HCT116 (cell line): ENCODE measurements around the gene SLCO2B1. TPM values are rescaled to one million over a fixed set of nuclear protein-coding genes. Genes with fewer than 3 reads are reported as not detected.

Experiments
- ATAC-seq: fragments of 200-7000 bp; cut with Tn5 transposase; 2 replicates; pipeline ENCODE4 v1.9.1; 2020; ENCODE audit warnings: mild to moderate bottlenecking, moderate library complexity
- BruUV-seq: library from RNA; stranded (reverse); fragments of 400-500 nt; replicated peaks from 2 replicates; lab custom pipeline; 2021; lab: Mats Ljungman, UMichigan
- CTCF ChIA-PET: fragments of 300-600 bp; sonication (Branson Sonifier 250); formaldehyde crosslinking; loops from one replicate; lab custom pipeline; 2021; ENCODE audit warnings: antibody characterized with exemption; lab: Charles Lee
- POLR2A ChIA-PET: fragments of 300-600, 350-600 bp; sonication (Branson Sonifier 250); formaldehyde crosslinking; loops from one replicate; lab custom pipeline; 2021; ENCODE audit warnings: antibody characterized with exemption; lab: Charles Lee
- RAD21 ChIA-PET, 2 experiments: fragments of 300-600 bp; sonication (Branson Sonifier 250); formaldehyde crosslinking; loops; one replicate each; lab custom pipeline; 2023; ENCODE audit warnings: low total read pairs in 2 of 2; ENCODE audit not compliant: uncharacterized antibody in 2 of 2, unreplicated experiment in 2 of 2, low non-redundant PET in 1 of 2; lab: Charles Lee
- DNase-seq: peaks from one replicate; pipeline ENCODE4 v3.0.0-alpha.2; 2010; ENCODE audit warnings: low read depth, low spot score
- H2AFZ ChIP-seq: fragments of 200-600 bp; shearing (Covaris generic), sonication (generic); 2 replicates; pipeline ENCODE4 v1.6.1; 2017; ENCODE audit warnings: low read depth, mixed run types, mixed read lengths, antibody characterized with exemption, low read length; ENCODE audit not compliant: poor library complexity, severe bottlenecking
- H3K27ac ChIP-seq: 2 replicates; pipeline ENCODE4 v1.5.1; 2012; ENCODE audit warnings: low read depth, low read length
- H3K27me3 ChIP-seq: fragments of 200-600 bp; sonication (generic); 2 replicates; pipeline ENCODE4 v1.6.1; 2016; ENCODE audit warnings: mixed run types, low read length, mixed read lengths; ENCODE audit not compliant: insufficient read depth
- H3K36me3 ChIP-seq, 2 experiments: fragments of 200-500 bp in 1 of 2; fragments of 200-600 bp in 1 of 2; sonication (Bioruptor generic) in 1 of 2; sonication (generic) in 1 of 2; 2 replicates each; pipeline versions ENCODE4 v1.5.1 to v1.6.1; 2014 to 2016; ENCODE audit warnings: low read length in 2 of 2, inconsistent platforms in 1 of 2, mixed read lengths in 1 of 2, mixed run types in 1 of 2; ENCODE audit not compliant: insufficient read depth in 2 of 2, control insufficient read depth in 1 of 2
- H3K4me1 ChIP-seq, 2 experiments: fragments of 200-600 bp in 1 of 2; sonication (generic) in 1 of 2; 2 replicates each; pipeline versions ENCODE4 v1.5.1 to v1.6.1; 2012 to 2017; ENCODE audit warnings: low read length in 2 of 2, inconsistent platforms in 1 of 2, mild to moderate bottlenecking in 1 of 2, mixed read lengths in 1 of 2, mixed run types in 1 of 2, moderate library complexity in 1 of 2; ENCODE audit not compliant: insufficient read depth in 2 of 2, control insufficient read depth in 1 of 2
- H3K4me2 ChIP-seq: fragments of 200-600 bp; sonication (generic); 2 replicates; pipeline ENCODE4 v1.6.1; 2017; ENCODE audit warnings: mixed run types, low read length, mixed read lengths
- H3K4me3 ChIP-seq, 2 experiments: fragments of 200-600 bp in 1 of 2; sonication (generic) in 1 of 2; replicated peaks in 1 of 2; 2 replicates each; pipeline ENCODE4 v1.5.1; 2011 to 2016; ENCODE audit warnings: low read length in 2 of 2, control low read depth in 1 of 2, low read depth in 1 of 2, mild to moderate bottlenecking in 1 of 2, mixed read lengths in 1 of 2, mixed run types in 1 of 2
- H3K79me2 ChIP-seq: fragments of 200-600 bp; sonication (generic); 2 replicates; pipeline ENCODE4 v1.6.1; 2017; ENCODE audit warnings: mild to moderate bottlenecking, mixed run types, low read length, moderate library complexity, mixed read lengths; ENCODE audit not compliant: insufficient read depth
- H3K9ac ChIP-seq: fragments of 200-600 bp; sonication (generic); 2 replicates; pipeline ENCODE4 v1.6.1; 2016; ENCODE audit warnings: low read length, mixed read lengths
- H3K9me2 ChIP-seq: fragments of 200-600 bp; sonication (generic), shearing (Covaris generic); 2 replicates; pipeline ENCODE4 v1.6.1; 2017; ENCODE audit warnings: mixed run types, mild to moderate bottlenecking, moderate library complexity; ENCODE audit not compliant: insufficient read depth
- H3K9me3 ChIP-seq, 2 experiments: fragments of 200-500 bp in 1 of 2; fragments of 200-600 bp in 1 of 2; sonication (Bioruptor generic) in 1 of 2; sonication (generic) in 1 of 2; 2 replicates each; pipeline ENCODE4 v1.6.1; 2014 to 2017; ENCODE audit warnings: low read length in 2 of 2, mixed read lengths in 2 of 2, inconsistent platforms in 1 of 2, low read depth in 1 of 2, mild to moderate bottlenecking in 1 of 2, mixed run types in 1 of 2, moderate library complexity in 1 of 2; ENCODE audit not compliant: control insufficient read depth in 1 of 2, insufficient read depth in 1 of 2
- H4K20me1 ChIP-seq: fragments of 200-600 bp; sonication (generic), shearing (Covaris generic); 2 replicates; pipeline ENCODE4 v1.6.1; 2017; ENCODE audit warnings: mixed run types, mild to moderate bottlenecking, moderate library complexity; ENCODE audit not compliant: insufficient read depth
- ATF3 ChIP-seq: IDR thresholded peaks from 2 replicates; pipeline ENCODE4 v1.6.1; 2012
- CBX3 ChIP-seq: IDR thresholded peaks from 2 replicates; pipeline ENCODE4 v1.6.1; 2012; ENCODE audit warnings: low read depth
- ELF1 ChIP-seq: IDR thresholded peaks from 2 replicates; pipeline ENCODE4 v1.6.1; 2012; ENCODE audit warnings: low read depth, borderline replicate concordance
- EZH2 ChIP-seq: fragments of 200-600 bp; sonication (generic); IDR thresholded peaks from 2 replicates; pipeline ENCODE4 v1.6.1; 2017; ENCODE audit warnings: antibody characterized with exemption, mixed run types
- FOSL1 ChIP-seq: IDR thresholded peaks from 2 replicates; pipeline ENCODE4 v1.6.1; 2012; ENCODE audit warnings: low read depth
- YY1 ChIP-seq: IDR thresholded peaks from 2 replicates; pipeline ENCODE4 v1.6.1; 2011; ENCODE audit warnings: low read length, low read depth, moderate library complexity, mild to moderate bottlenecking; ENCODE audit not compliant: insufficient replicate concordance; ENCODE audit errors: extremely low read depth
- intact Hi-C: fragments of 100-400 bp; cut with micrococcal nuclease; formaldehyde crosslinking; loops from 2 replicates; pipeline ENCODE4 v1.10.0; 2022
- total RNA-seq: library from RNA; stranded (reverse); gene quantifications from one replicate; pipeline ENCODE4 v1.2.1, GENCODE V29; 2021; ENCODE audit not compliant: unreplicated experiment
- TF ChIP-seq, protein P1 (sequence below): IDR thresholded peaks from 2 replicates; pipeline ENCODE4 v1.6.1; 2012
- TF ChIP-seq, protein P2 (sequence below): IDR thresholded peaks from 2 replicates; pipeline ENCODE4 v1.6.1; 2012; ENCODE audit warnings: low read depth

The SLCO2B1 gene
- total RNA-seq, 1 experiment from 2014 or later: 0.81 TPM

GRCh38 chr11:75133976-75134375 is 16.9 kb upstream of the SLCO2B1 start:
- Histone ChIP-seq H3K4me3 (no peak overlapping the region), H3K79me2 (no peaks in the 10 kb centered on the region), H4K20me1 (no peaks in the 10 kb centered on the region), H3K4me2 (no peak overlapping the region), H3K4me1 (no peaks in the 10 kb centered on the region), H3K36me3 (no peaks in the 10 kb centered on the region), H2AFZ (no peak overlapping the region), H3K9ac (no peak overlapping the region), H3K9me2 (no peaks in the 10 kb centered on the region), H3K27ac (no peak overlapping the region), H3K27me3 (no peaks in the 10 kb centered on the region), H3K9me3 (no peaks in the 10 kb centered on the region)
- BruUV-seq: no TSS peak
- ChIA-PET RAD21 (no interaction called here), CTCF (interaction anchor here (0.9 to 1.5 kb wide), 2 partner anchors 11 to 109 kb away, joined by 3 read pairs; no protein-coding TSS in a partner anchor), POLR2A (no interaction called here)
- intact Hi-C loops: no loop called here
- ATAC-seq (no peak), DNase-seq (no peak)
- no peak for TF ChIP-seq EZH2
- TF ChIP-seq, protein P1, sequence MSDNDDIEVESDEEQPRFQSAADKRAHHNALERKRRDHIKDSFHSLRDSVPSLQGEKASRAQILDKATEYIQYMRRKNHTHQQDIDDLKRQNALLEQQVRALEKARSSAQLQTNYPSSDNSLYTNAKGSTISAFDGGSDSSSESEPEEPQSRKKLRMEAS: no peak
- TF ChIP-seq FOSL1: no peak
- TF ChIP-seq ELF1: no peak
- TF ChIP-seq CBX3: no peak
- TF ChIP-seq, protein P2, sequence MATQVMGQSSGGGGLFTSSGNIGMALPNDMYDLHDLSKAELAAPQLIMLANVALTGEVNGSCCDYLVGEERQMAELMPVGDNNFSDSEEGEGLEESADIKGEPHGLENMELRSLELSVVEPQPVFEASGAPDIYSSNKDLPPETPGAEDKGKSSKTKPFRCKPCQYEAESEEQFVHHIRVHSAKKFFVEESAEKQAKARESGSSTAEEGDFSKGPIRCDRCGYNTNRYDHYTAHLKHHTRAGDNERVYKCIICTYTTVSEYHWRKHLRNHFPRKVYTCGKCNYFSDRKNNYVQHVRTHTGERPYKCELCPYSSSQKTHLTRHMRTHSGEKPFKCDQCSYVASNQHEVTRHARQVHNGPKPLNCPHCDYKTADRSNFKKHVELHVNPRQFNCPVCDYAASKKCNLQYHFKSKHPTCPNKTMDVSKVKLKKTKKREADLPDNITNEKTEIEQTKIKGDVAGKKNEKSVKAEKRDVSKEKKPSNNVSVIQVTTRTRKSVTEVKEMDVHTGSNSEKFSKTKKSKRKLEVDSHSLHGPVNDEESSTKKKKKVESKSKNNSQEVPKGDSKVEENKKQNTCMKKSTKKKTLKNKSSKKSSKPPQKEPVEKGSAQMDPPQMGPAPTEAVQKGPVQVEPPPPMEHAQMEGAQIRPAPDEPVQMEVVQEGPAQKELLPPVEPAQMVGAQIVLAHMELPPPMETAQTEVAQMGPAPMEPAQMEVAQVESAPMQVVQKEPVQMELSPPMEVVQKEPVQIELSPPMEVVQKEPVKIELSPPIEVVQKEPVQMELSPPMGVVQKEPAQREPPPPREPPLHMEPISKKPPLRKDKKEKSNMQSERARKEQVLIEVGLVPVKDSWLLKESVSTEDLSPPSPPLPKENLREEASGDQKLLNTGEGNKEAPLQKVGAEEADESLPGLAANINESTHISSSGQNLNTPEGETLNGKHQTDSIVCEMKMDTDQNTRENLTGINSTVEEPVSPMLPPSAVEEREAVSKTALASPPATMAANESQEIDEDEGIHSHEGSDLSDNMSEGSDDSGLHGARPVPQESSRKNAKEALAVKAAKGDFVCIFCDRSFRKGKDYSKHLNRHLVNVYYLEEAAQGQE: no peak
- TF ChIP-seq YY1: no peak
- TF ChIP-seq ATF3: no peak
